ENCODE measurements around the gene TUBD1. TPM values are rescaled to one million over a fixed set of nuclear protein-coding genes. Genes with fewer than 3 reads are reported as not detected.

TUBD1 gene
- polyA plus RNA-seq, 1 donor (not counting 4 experiments of a cell fraction or from before 2014, with no cell fraction given): 7.6 TPM

DNA sequence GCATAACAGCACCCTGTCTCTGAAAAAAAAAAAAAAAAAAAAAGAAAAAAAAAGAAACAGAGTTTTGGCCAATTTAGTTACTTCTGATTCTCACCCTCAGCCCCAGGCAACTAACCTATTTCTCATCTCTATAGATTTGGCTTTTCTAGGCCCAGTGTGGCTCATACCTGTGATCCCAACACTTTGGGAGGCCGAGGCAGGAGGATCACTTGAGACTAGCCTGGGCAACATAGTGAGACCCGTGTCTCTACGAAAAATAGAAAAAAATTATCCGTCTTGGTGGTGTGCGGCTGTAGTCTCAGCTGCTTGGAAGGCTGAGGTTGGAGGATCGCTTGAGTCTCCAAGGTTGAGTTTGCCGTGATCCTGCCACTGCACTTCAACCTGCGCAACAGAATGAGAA lies 8.9 kb upstream of the TUBD1 start:
- H3K4me3 ChIP-seq (ENCODE audit: control insufficient read depth in 2 of 3, extremely low read depth in 1 of 3, insufficient read depth in 2 of 3, low read depth in 1 of 3, low read length in 3 of 3): no peak overlapping the region
- no peaks in the 10 kb centered on the region for H3K4me1 ChIP-seq (ENCODE audit: control insufficient read depth, extremely low read depth, insufficient read depth, low read length)
- H3K9me3 ChIP-seq (ENCODE audit: control insufficient read depth, low read depth, low read length): no peaks in the 10 kb centered on the region
- DNase-seq (ENCODE audit: low read depth, low spot score) (no peak), FAIRE-seq (no peak)
- H3K9me1 ChIP-seq (ENCODE audit: control insufficient read depth, extremely low read depth, insufficient read depth, low read length): no peaks in the 10 kb centered on the region
- H4K20me1 ChIP-seq (ENCODE audit: control insufficient read depth, extremely low read depth, insufficient read depth, low read length): no peaks in the 10 kb centered on the region
- no peak for TF ChIP-seq EZH2 (IDR thresholded peaks at IDR 0.05; ENCODE audit: low read length)
- TF ChIP-seq, protein P1, sequence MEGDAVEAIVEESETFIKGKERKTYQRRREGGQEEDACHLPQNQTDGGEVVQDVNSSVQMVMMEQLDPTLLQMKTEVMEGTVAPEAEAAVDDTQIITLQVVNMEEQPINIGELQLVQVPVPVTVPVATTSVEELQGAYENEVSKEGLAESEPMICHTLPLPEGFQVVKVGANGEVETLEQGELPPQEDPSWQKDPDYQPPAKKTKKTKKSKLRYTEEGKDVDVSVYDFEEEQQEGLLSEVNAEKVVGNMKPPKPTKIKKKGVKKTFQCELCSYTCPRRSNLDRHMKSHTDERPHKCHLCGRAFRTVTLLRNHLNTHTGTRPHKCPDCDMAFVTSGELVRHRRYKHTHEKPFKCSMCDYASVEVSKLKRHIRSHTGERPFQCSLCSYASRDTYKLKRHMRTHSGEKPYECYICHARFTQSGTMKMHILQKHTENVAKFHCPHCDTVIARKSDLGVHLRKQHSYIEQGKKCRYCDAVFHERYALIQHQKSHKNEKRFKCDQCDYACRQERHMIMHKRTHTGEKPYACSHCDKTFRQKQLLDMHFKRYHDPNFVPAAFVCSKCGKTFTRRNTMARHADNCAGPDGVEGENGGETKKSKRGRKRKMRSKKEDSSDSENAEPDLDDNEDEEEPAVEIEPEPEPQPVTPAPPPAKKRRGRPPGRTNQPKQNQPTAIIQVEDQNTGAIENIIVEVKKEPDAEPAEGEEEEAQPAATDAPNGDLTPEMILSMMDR (optimal IDR thresholded peaks at IDR 0.05 in 1 of 3, IDR thresholded peaks at IDR 0.05 in 1 of 3, conservative IDR thresholded peaks at IDR 0.05 in 1 of 3; ENCODE audit: extremely low read depth in 1 of 3, insufficient read depth in 2 of 3, low read length in 3 of 3): no peak
- H3K36me3 ChIP-seq (ENCODE audit: control insufficient read depth in 2 of 2, extremely low read depth in 1 of 2, insufficient read depth in 2 of 2, low read length in 2 of 2): no peaks in the 10 kb centered on the region
- H2AFZ ChIP-seq (ENCODE audit: control insufficient read depth, low read length): no peak overlapping the region
- no peak overlapping the region for H3K9ac ChIP-seq (ENCODE audit: control insufficient read depth, extremely low read depth, insufficient read depth, low read length)
- dilution Hi-C loops (cut with MboI; ENCODE audit: extremely low pct_ligation_motif_present, low sequenced_read_pairs): no loop called here
- H3K27ac ChIP-seq (ENCODE audit: control insufficient read depth, insufficient read depth, low read length): no peak overlapping the region
- peaks cover 83% of the 10 kb centered on the region for H3K79me2 ChIP-seq (ENCODE audit: control insufficient read depth, insufficient read depth, low read length)
- H3K27me3 ChIP-seq (ENCODE audit: control insufficient read depth, extremely low read depth, insufficient read depth, low read length): no peaks in the 10 kb centered on the region
- no peak overlapping the region for H3K4me2 ChIP-seq (ENCODE audit: control insufficient read depth, extremely low read depth, insufficient read depth, low read depth, low read length)

DNA sequence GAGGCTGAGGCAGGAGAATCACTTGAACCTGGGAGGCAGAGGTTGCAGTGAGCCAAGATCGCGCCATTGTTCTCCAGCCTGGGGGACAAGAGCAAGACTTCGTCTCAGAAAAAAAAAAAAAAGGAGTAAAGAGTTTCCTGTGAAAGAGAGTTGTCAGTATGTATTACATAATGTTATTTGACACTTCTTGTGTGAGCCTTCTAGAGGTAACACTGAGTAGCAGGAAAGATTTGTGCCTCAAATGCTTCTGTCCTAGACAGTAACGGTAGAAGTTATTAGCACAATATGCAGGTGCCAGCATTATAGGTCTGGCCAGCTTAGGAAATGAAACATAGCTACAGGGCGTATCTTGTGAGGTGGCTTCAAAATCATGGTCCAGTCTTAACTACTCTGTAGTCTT lies 6.4 kb upstream of the TUBD1 start:
- Histone ChIP-seq H3K9ac (ENCODE audit: control insufficient read depth, extremely low read depth, insufficient read depth, low read length) (no peak overlapping the region), H3K4me1 (ENCODE audit: control insufficient read depth, extremely low read depth, insufficient read depth, low read length) (peaks cover 6% of the 10 kb centered on the region), H2AFZ (ENCODE audit: control insufficient read depth, low read length) (no peak overlapping the region), H3K9me1 (ENCODE audit: control insufficient read depth, extremely low read depth, insufficient read depth, low read length) (no peaks in the 10 kb centered on the region), H3K36me3 (ENCODE audit: control insufficient read depth in 2 of 2, extremely low read depth in 1 of 2, insufficient read depth in 2 of 2, low read length in 2 of 2) (no peaks in the 10 kb centered on the region), H3K27me3 (ENCODE audit: control insufficient read depth, extremely low read depth, insufficient read depth, low read length) (no peaks in the 10 kb centered on the region), H3K79me2 (ENCODE audit: control insufficient read depth, insufficient read depth, low read length) (peaks cover 84% of the 10 kb centered on the region), H3K27ac (ENCODE audit: control insufficient read depth, insufficient read depth, low read length) (no peak overlapping the region), H4K20me1 (ENCODE audit: control insufficient read depth, extremely low read depth, insufficient read depth, low read length) (peaks cover 4% of the 10 kb centered on the region), H3K9me3 (ENCODE audit: control insufficient read depth, low read depth, low read length) (no peaks in the 10 kb centered on the region), H3K4me3 (ENCODE audit: control insufficient read depth in 2 of 3, extremely low read depth in 1 of 3, insufficient read depth in 2 of 3, low read depth in 1 of 3, low read length in 3 of 3) (no peak overlapping the region), H3K4me2 (ENCODE audit: control insufficient read depth, extremely low read depth, insufficient read depth, low read depth, low read length) (no peak overlapping the region)
- DNase-seq (ENCODE audit: low read depth, low spot score): no peak
- TF ChIP-seq, protein P1 (optimal IDR thresholded peaks at IDR 0.05 in 1 of 3, IDR thresholded peaks at IDR 0.05 in 1 of 3, conservative IDR thresholded peaks at IDR 0.05 in 1 of 3; ENCODE audit: extremely low read depth in 1 of 3, insufficient read depth in 2 of 3, low read length in 3 of 3): peak in 1 of 3 experiments; percentile 10
- no peak for TF ChIP-seq EZH2 (IDR thresholded peaks at IDR 0.05; ENCODE audit: low read length)
- peak; percentile 56 for FAIRE-seq
- dilution Hi-C loops (cut with MboI; ENCODE audit: extremely low pct_ligation_motif_present, low sequenced_read_pairs): no loop called here

All from keratinocyte (primary cell).